WTC11 (cell line): Measurements from ENCODE around the gene CYP46A1. TPM values are rescaled to one million over a fixed set of nuclear protein-coding genes. Genes with fewer than 3 reads are reported as not detected.

Source experiments
- ATAC-seq: fragments of 200-7000 bp; cut with Tn5 transposase; 2 replicates; pipeline ENCODE4 v1.10.0; 2021; ENCODE audit warnings: mild to moderate bottlenecking, moderate library complexity
- CTCF ChIA-PET: fragments of 300-600 bp; sonication (Branson Sonifier 250); formaldehyde crosslinking; loops from one replicate; lab custom pipeline; 2021; ENCODE audit warnings: antibody characterized with exemption; lab: Charles Lee
- POLR2A ChIA-PET: fragments of 350-600 bp; sonication (Branson Sonifier 250); formaldehyde crosslinking; loops from one replicate; lab custom pipeline; 2021; ENCODE audit warnings: antibody characterized with exemption; lab: Charles Lee
- DNase-seq: peaks from one replicate; pipeline ENCODE4 v3.0.0; 2021; ENCODE audit warnings: low spot score
- H3K27ac Mint-ChIP-seq: 2 replicates; pipeline ENCODE4 v1.8.0; 2021; ENCODE audit warnings: mixed read lengths
- H3K27me3 Mint-ChIP-seq: 2 replicates; pipeline ENCODE4 v1.8.0; 2021; ENCODE audit warnings: low read depth, mild to moderate bottlenecking, moderate library complexity, mixed read lengths
- H3K36me3 Mint-ChIP-seq: 2 replicates; pipeline ENCODE4 v1.8.0; 2021; ENCODE audit warnings: mixed read lengths
- H3K4me1 Mint-ChIP-seq: 2 replicates; pipeline ENCODE4 v1.8.0; 2022; ENCODE audit warnings: mixed read lengths
- H3K4me3 Mint-ChIP-seq: 2 replicates; pipeline ENCODE4 v1.8.0; 2021; ENCODE audit warnings: mild to moderate bottlenecking, moderate library complexity, mixed read lengths
- H3K9me3 Mint-ChIP-seq: 2 replicates; pipeline ENCODE4 v1.8.0; 2021; ENCODE audit warnings: mixed read lengths
- ATF1 ChIP-seq: sonication (generic); formaldehyde crosslinking; IDR thresholded peaks from 2 replicates; pipeline ENCODE4 v1.8.1; 2023; ENCODE audit warnings: mild to moderate bottlenecking, moderate library complexity, missing genetic modification reagents
- CBFB ChIP-seq: sonication (generic); formaldehyde crosslinking; IDR thresholded peaks from 2 replicates; pipeline ENCODE4 v1.8.1; 2022; ENCODE audit warnings: mild to moderate bottlenecking, low read depth, missing genetic modification reagents
- E2F1 ChIP-seq: sonication (generic); formaldehyde crosslinking; IDR thresholded peaks from 2 replicates; pipeline ENCODE4 v1.8.0; 2022; ENCODE audit warnings: mild to moderate bottlenecking, missing genetic modification reagents
- EMX1 ChIP-seq: fragments of 250-450 bp; sonication (Bioruptor Pico); IDR thresholded peaks from 2 replicates; pipeline ENCODE4 v1.8.0; 2021; ENCODE audit warnings: mild to moderate bottlenecking
- ERG ChIP-seq: fragments of 250-450 bp; sonication (Bioruptor Pico); IDR thresholded peaks from 2 replicates; pipeline ENCODE4 v1.8.0; 2021; ENCODE audit warnings: mild to moderate bottlenecking
- FOXK1 ChIP-seq: sonication (generic); formaldehyde crosslinking; IDR thresholded peaks from 2 replicates; pipeline ENCODE4 v1.8.0; 2022; ENCODE audit warnings: mild to moderate bottlenecking, moderate library complexity, missing genetic modification reagents
- FOXP1 ChIP-seq: sonication (generic); formaldehyde crosslinking; IDR thresholded peaks from 2 replicates; pipeline ENCODE4 v1.8.0; 2022; ENCODE audit warnings: missing genetic modification reagents, mild to moderate bottlenecking, moderate library complexity, borderline replicate concordance
- NFATC4 ChIP-seq: fragments of 250-450 bp; sonication (Bioruptor Pico); IDR thresholded peaks from 2 replicates; pipeline ENCODE4 v1.9.0; 2021; ENCODE audit warnings: mild to moderate bottlenecking
- NFYB ChIP-seq: sonication (generic); formaldehyde crosslinking; conservative IDR thresholded peaks from 2 replicates; pipeline ENCODE4 v1.8.0; 2022; ENCODE audit warnings: low read depth, missing genetic modification reagents
- OVOL2 ChIP-seq: fragments of 250-450 bp; sonication (Bioruptor Pico); IDR thresholded peaks from 2 replicates; pipeline ENCODE4 v1.9.0; 2021; ENCODE audit warnings: mild to moderate bottlenecking, borderline replicate concordance
- TEAD4 ChIP-seq: sonication (generic); formaldehyde crosslinking; IDR thresholded peaks from 2 replicates; pipeline ENCODE4 v1.8.0; 2022; ENCODE audit warnings: mild to moderate bottlenecking, missing genetic modification reagents
- ZNF232 ChIP-seq: sonication (generic); formaldehyde crosslinking; IDR thresholded peaks from 2 replicates; pipeline ENCODE4 v1.8.0; 2022; ENCODE audit warnings: mild to moderate bottlenecking, missing genetic modification reagents
- ZNF416 ChIP-seq: fragments of 250-450 bp; sonication (Bioruptor Pico); IDR thresholded peaks from 2 replicates; pipeline ENCODE4 v1.9.0; 2021; ENCODE audit warnings: mild to moderate bottlenecking, inconsistent platforms
- ZNF671 ChIP-seq: fragments of 250-450 bp; sonication (Bioruptor Pico); IDR thresholded peaks from 2 replicates; pipeline ENCODE4 v1.8.0; 2021; ENCODE audit warnings: mild to moderate bottlenecking
- total RNA-seq: library from RNA; stranded (reverse); gene quantifications from 3 replicates; pipeline ENCODE4 v1.2.3, GENCODE V29; 2021
- TF ChIP-seq, protein P1 (sequence below): sonication (generic); formaldehyde crosslinking; IDR thresholded peaks from 2 replicates; pipeline ENCODE4 v1.8.0; 2023; ENCODE audit warnings: missing genetic modification reagents
- TF ChIP-seq, protein P2 (sequence below): sonication (generic); formaldehyde crosslinking; IDR thresholded peaks from 2 replicates; pipeline ENCODE4 v1.8.1; 2023; ENCODE audit warnings: mild to moderate bottlenecking, missing genetic modification reagents, moderate library complexity

Gene CYP46A1
- total RNA-seq, 1 experiment from 2014 or later = 0.77 TPM

DNA sequence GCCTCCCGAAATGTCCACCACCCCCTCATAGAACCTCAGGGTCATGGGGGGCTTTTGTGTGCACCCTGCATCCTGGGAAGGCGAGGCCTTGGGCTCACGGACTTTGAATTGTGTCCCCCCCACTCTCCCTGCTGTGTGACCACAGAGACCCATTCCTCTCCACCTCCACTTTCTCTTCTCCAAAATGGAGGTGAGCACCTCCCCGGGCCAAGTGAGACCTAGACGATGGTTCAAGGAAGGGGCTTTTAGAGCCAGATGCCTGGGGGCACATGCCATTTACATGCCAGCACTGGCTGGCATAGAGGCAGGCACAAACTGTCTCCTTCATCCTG is 33.5 kb downstream of the CYP46A1 start:
- POLR2A ChIA-PET = no interaction called here
- H3K27me3 Mint-ChIP-seq = no peaks in the 10 kb centered on the region
- H3K27ac Mint-ChIP-seq = no peak overlapping the region
- DNase-seq (no peak), ATAC-seq (no peak)
- no peaks in the 10 kb centered on the region for H3K36me3 Mint-ChIP-seq
- TF ChIP-seq, protein P1, sequence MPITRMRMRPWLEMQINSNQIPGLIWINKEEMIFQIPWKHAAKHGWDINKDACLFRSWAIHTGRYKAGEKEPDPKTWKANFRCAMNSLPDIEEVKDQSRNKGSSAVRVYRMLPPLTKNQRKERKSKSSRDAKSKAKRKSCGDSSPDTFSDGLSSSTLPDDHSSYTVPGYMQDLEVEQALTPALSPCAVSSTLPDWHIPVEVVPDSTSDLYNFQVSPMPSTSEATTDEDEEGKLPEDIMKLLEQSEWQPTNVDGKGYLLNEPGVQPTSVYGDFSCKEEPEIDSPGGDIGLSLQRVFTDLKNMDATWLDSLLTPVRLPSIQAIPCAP (CRISPR knock-in tag) = no peak
- no peak for TF ChIP-seq FOXK1 (CRISPR knock-in tag)
- CTCF ChIA-PET = interaction anchor here (0.6 kb wide), 1 partner anchor 199 kb away, joined by 4 read pairs; no protein-coding TSS in a partner anchor
- no peak overlapping the region for H3K4me3 Mint-ChIP-seq
- H3K9me3 Mint-ChIP-seq = peaks cover 4% of the 10 kb centered on the region
- 0 out of 2 replicates have a peak, but pooled peaks cover 5% of the 10 kb centered on the region for H3K4me1 Mint-ChIP-seq

DNA sequence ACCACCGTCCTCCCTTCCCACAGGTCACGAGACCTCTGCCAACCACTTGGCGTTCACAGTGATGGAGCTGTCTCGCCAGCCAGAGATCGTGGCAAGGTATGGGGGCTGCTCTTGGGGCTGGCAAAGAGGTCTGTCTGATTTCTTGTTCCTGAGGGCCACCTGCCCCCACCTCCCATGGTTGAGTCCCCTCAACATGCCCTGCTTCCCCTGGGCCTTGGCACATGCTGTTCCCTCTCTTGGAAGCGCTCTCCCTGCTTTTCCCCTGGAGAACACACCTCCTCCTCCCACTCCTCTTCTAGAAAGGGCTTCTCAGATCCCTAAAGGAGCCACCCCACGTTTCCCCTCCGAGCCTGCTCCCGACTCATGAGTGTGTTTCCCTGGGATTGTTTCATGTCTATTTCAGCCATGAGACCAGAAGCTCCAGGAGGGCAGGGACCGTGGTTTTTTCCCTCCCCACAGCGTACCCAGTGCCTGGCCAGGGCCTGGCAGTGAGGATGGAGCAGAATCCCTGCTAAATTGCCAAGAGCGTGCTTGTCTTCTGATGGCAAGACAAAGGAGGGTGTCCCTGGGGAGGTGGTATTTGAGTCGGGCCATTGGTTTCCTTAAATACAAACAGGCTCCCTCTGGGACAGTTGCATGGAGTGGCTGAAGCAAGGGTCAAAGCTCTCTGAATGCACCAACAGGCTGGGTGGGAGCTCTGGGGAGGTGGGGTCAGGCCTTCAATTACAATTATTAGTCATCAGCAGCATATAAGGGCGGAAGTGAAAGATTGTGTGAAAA is 34.1 kb downstream of the CYP46A1 start:
- CTCF ChIA-PET = interaction anchor here (1.3 kb wide), 1 partner anchor 12 kb away, joined by 6 read pairs; no protein-coding TSS in a partner anchor
- Mint-ChIP-seq H3K27ac (no peak overlapping the region), H3K4me1 (0 out of 2 replicates have a peak, but pooled peaks cover 5% of the 10 kb centered on the region), H3K4me3 (no peak overlapping the region), H3K9me3 (no peaks in the 10 kb centered on the region), H3K36me3 (no peaks in the 10 kb centered on the region), H3K27me3 (no peaks in the 10 kb centered on the region)
- DNase-seq (no peak), ATAC-seq (peak; percentile 41)
- no peak for TF ChIP-seq ZNF416
- no peak for TF ChIP-seq TEAD4 (CRISPR knock-in tag)
- TF ChIP-seq CBFB (CRISPR knock-in tag) = no peak
- no peak for TF ChIP-seq EMX1
- no peak for TF ChIP-seq ZNF671 (CRISPR knock-in tag)
- no peak for TF ChIP-seq E2F1
- no peak for TF ChIP-seq NFYB (CRISPR knock-in tag)
- TF ChIP-seq ERG = no peak
- no peak for TF ChIP-seq OVOL2 (CRISPR knock-in tag)
- TF ChIP-seq, protein P1 (CRISPR knock-in tag) = no peak
- no peak for TF ChIP-seq FOXP1
- TF ChIP-seq NFATC4 (CRISPR knock-in tag) = no peak
- no peak for TF ChIP-seq ZNF232
- POLR2A ChIA-PET = no interaction called here

DNA sequence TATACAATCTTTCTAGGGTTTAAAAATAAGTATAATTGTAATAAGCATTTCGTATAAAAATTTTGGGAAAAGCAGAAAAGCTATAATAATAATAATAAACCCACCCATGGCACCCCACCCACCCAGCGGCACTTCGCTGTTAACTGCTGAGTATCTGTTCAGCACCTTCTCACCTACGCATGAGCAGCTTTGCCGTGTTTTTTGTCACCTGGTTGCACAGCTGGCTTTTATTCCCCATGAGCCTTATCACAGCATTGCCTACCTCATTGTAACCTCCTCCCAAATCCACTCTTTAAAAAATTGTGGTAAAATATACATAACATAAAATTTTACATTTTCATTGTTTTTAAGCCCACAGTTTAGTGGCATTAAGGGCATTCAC is 34.7 kb downstream of the CYP46A1 start:
- POLR2A ChIA-PET = no interaction called here
- DNase-seq (no peak), ATAC-seq (no peak)
- TF ChIP-seq CBFB (CRISPR knock-in tag) = no peak
- TF ChIP-seq, protein P2, sequence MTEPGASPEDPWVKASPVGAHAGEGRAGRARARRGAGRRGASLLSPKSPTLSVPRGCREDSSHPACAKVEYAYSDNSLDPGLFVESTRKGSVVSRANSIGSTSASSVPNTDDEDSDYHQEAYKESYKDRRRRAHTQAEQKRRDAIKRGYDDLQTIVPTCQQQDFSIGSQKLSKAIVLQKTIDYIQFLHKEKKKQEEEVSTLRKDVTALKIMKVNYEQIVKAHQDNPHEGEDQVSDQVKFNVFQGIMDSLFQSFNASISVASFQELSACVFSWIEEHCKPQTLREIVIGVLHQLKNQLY (CRISPR knock-in tag) = no peak
- TF ChIP-seq ATF1 (CRISPR knock-in tag) = no peak
- no peaks in the 10 kb centered on the region for H3K27me3 Mint-ChIP-seq
- no peaks in the 10 kb centered on the region for H3K9me3 Mint-ChIP-seq
- 0 out of 2 replicates have a peak, but pooled peaks cover 5% of the 10 kb centered on the region for H3K4me1 Mint-ChIP-seq
- H3K27ac Mint-ChIP-seq = no peak overlapping the region
- H3K36me3 Mint-ChIP-seq = no peaks in the 10 kb centered on the region
- CTCF ChIA-PET = interaction anchor here (1.3 kb wide), 1 partner anchor 11 kb away, joined by 6 read pairs; no protein-coding TSS in a partner anchor
- H3K4me3 Mint-ChIP-seq = no peak overlapping the region
